IMR-90 (cell line): Measurements from ENCODE around the gene TIMELESS.

Experiments
- MAFK ChIP-seq: IDR thresholded peaks from 2 replicates; pipeline ENCODE4 v1.6.1; 2012; ENCODE audit warnings: low read depth, low read length, improper control_type of control experiment
- MAZ ChIP-seq: IDR thresholded peaks from 2 replicates; pipeline ENCODE4 v1.6.1; 2012; ENCODE audit warnings: low read depth, mild to moderate bottlenecking, low read length, improper control_type of control experiment, moderate library complexity, borderline replicate concordance
- MXI1 ChIP-seq: IDR thresholded peaks from 2 replicates; pipeline ENCODE4 v1.6.1; 2012; ENCODE audit warnings: low read depth, mild to moderate bottlenecking, low read length, moderate library complexity, borderline replicate concordance
- POLR2A ChIP-seq: IDR thresholded peaks from 2 replicates; pipeline ENCODE4 v1.6.1; 2012; ENCODE audit warnings: mild to moderate bottlenecking, low read depth, low read length
- RAD21 ChIP-seq: IDR thresholded peaks from 2 replicates; pipeline ENCODE4 v1.6.1; 2012; ENCODE audit warnings: low read length, improper control_type of control experiment
- RFX5 ChIP-seq: IDR thresholded peaks from 2 replicates; pipeline ENCODE4 v1.8.0; 2012; ENCODE audit warnings: low read depth, mild to moderate bottlenecking, low read length, moderate library complexity
- SMC3 ChIP-seq: fragments of 150-350 bp; IDR thresholded peaks from 2 replicates; pipeline ENCODE4 v1.6.1; 2016; ENCODE audit warnings: low read depth, mild to moderate bottlenecking, antibody characterized with exemption, low read length, moderate library complexity
- TF ChIP-seq, protein P1 (sequence below): conservative IDR thresholded peaks from 2 replicates; pipeline ENCODE4 v1.5.1; 2012; ENCODE audit warnings: mild to moderate bottlenecking, low read depth, low read length, improper control_type of control experiment

DNA sequence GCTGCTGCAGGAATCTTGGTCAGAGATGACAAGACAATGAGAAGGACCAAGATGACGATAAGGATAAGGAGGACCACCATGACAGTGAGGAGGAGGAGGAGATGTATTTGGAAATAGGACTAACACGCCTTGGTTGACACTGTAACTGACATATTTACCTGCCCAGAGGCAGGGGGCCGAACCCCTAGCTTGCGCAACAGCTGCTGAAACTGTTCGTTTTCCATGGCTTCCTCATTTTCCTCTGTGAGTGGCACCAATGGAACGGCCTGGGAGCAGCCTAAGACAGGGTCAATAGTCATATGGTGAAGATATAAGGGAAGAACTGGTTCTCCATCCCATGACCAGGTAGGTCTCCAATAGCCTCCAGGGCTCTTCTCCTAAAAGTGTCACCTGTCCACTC, 28.8 kb downstream of the TIMELESS start:
- TF ChIP-seq MAFK: no peak
- TF ChIP-seq, protein P1, sequence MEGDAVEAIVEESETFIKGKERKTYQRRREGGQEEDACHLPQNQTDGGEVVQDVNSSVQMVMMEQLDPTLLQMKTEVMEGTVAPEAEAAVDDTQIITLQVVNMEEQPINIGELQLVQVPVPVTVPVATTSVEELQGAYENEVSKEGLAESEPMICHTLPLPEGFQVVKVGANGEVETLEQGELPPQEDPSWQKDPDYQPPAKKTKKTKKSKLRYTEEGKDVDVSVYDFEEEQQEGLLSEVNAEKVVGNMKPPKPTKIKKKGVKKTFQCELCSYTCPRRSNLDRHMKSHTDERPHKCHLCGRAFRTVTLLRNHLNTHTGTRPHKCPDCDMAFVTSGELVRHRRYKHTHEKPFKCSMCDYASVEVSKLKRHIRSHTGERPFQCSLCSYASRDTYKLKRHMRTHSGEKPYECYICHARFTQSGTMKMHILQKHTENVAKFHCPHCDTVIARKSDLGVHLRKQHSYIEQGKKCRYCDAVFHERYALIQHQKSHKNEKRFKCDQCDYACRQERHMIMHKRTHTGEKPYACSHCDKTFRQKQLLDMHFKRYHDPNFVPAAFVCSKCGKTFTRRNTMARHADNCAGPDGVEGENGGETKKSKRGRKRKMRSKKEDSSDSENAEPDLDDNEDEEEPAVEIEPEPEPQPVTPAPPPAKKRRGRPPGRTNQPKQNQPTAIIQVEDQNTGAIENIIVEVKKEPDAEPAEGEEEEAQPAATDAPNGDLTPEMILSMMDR: no peak
- no peak for TF ChIP-seq RAD21
- TF ChIP-seq RFX5: no peak
- TF ChIP-seq POLR2A: no peak
- TF ChIP-seq MAZ: no peak
- TF ChIP-seq MXI1: no peak
- no peak for TF ChIP-seq SMC3
